ENCODE data around the gene AP4B1. TPM values are rescaled to one million over a fixed set of nuclear protein-coding genes. Genes with fewer than 3 reads are reported as not detected.
A peak's percentile ranks its signal among the peaks of the same experiment; 100 is the strongest.

AP4B1 gene
- total and polyA plus RNA-seq, 9 of the 15 experiments (the other 6 are each of a cell fraction or from before 2014, with no cell fraction given): 15.8 to 36.5 (median 24.6) TPM

DNA sequence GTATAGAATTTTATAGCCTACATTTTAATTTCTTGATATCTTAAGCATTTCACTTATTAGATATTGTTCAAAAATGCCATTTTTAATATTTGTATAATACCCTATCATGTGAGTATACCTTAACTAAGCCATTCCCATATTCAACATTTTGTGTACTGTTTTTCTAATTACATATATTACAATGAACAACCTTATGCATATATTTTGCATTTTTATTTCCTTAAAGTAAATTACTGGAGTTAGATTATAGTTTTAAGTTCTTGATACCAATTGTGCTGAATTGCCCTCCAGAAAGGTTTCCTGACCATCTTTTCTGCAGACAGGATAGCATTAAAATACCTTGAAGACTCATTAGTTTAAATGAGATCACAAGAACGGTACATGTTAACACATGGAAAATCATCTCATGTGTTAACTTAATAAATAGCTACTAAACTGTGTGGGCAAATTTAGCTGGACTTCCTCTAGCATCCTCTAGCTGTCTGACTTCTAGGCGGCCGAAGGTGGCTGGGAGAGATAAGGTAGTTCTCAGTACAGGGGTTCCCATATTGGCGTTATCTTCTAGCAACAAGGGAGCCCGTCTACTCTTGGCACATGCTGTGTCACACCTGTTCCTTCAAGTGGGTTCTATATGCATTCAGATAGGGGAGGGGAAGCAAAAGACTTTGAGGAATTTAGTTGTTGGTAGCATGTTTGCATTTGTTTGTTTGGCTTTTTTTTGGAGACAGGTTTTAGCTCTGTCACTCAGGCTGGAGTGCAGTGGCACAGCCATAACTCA, 9.5 kb upstream of the AP4B1 start (continued):
- TF ChIP-seq, protein P1, sequence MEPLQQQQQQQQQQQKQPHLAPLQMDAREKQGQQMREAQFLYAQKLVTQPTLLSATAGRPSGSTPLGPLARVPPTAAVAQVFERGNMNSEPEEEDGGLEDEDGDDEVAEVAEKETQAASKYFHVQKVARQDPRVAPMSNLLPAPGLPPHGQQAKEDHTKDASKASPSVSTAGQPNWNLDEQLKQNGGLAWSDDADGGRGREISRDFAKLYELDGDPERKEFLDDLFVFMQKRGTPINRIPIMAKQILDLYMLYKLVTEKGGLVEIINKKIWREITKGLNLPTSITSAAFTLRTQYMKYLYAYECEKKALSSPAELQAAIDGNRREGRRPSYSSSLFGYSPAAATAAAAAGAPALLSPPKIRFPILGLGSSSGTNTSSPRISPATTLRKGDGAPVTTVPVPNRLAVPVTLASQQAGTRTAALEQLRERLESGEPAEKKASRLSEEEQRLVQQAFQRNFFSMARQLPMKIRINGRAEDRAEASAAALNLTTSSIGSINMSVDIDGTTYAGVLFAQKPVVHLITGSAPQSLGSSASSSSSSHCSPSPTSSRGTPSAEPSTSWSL (CRISPR knock-in tag; IDR thresholded peaks at IDR 0.05; ENCODE audit: borderline replicate concordance): no peak
- TF ChIP-seq POLR2A (conservative IDR thresholded peaks at IDR 0.05): no peak
- TF ChIP-seq MEF2A (IDR thresholded peaks at IDR 0.05; ENCODE audit: control insufficient read depth, low read depth, low read length): no peak
- no peak for TF ChIP-seq ARHGAP35 (IDR thresholded peaks at IDR 0.05; ENCODE audit: partially characterized antibody)
- TF ChIP-seq, protein P2, sequence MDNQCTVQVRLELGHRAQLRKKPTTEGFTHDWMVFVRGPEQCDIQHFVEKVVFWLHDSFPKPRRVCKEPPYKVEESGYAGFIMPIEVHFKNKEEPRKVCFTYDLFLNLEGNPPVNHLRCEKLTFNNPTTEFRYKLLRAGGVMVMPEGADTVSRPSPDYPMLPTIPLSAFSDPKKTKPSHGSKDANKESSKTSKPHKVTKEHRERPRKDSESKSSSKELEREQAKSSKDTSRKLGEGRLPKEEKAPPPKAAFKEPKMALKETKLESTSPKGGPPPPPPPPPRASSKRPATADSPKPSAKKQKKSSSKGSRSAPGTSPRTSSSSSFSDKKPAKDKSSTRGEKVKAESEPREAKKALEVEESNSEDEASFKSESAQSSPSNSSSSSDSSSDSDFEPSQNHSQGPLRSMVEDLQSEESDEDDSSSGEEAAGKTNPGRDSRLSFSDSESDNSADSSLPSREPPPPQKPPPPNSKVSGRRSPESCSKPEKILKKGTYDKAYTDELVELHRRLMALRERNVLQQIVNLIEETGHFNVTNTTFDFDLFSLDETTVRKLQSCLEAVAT (IDR thresholded peaks at IDR 0.05): peak in 1 of 2 experiments; percentile 81; a peak in 1 of 4 replicates
- TF ChIP-seq NBN (IDR thresholded peaks at IDR 0.05; ENCODE audit: low read depth): peak; percentile 98
- peak in 1 of 2 experiments; percentile 93; a peak in 2 of 3 replicates for TF ChIP-seq CBX3 (IDR thresholded peaks at IDR 0.05; ENCODE audit: borderline replicate concordance in 1 of 2, low read length in 2 of 2)
- TF ChIP-seq, protein P3, sequence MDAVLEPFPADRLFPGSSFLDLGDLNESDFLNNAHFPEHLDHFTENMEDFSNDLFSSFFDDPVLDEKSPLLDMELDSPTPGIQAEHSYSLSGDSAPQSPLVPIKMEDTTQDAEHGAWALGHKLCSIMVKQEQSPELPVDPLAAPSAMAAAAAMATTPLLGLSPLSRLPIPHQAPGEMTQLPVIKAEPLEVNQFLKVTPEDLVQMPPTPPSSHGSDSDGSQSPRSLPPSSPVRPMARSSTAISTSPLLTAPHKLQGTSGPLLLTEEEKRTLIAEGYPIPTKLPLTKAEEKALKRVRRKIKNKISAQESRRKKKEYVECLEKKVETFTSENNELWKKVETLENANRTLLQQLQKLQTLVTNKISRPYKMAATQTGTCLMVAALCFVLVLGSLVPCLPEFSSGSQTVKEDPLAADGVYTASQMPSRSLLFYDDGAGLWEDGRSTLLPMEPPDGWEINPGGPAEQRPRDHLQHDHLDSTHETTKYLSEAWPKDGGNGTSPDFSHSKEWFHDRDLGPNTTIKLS (IDR thresholded peaks at IDR 0.05; ENCODE audit: borderline replicate concordance, low read depth): no peak
- TF ChIP-seq ILK (tag; IDR thresholded peaks at IDR 0.05; ENCODE audit: borderline replicate concordance, low read depth): no peak
- peak; percentile 100 for TF ChIP-seq ZEB2 (IDR thresholded peaks at IDR 0.05)
- no peak for TF ChIP-seq FIP1L1 (IDR thresholded peaks at IDR 0.05; ENCODE audit: low read depth, low read length, poor library complexity, severe bottlenecking)
- TF ChIP-seq, protein P4, sequence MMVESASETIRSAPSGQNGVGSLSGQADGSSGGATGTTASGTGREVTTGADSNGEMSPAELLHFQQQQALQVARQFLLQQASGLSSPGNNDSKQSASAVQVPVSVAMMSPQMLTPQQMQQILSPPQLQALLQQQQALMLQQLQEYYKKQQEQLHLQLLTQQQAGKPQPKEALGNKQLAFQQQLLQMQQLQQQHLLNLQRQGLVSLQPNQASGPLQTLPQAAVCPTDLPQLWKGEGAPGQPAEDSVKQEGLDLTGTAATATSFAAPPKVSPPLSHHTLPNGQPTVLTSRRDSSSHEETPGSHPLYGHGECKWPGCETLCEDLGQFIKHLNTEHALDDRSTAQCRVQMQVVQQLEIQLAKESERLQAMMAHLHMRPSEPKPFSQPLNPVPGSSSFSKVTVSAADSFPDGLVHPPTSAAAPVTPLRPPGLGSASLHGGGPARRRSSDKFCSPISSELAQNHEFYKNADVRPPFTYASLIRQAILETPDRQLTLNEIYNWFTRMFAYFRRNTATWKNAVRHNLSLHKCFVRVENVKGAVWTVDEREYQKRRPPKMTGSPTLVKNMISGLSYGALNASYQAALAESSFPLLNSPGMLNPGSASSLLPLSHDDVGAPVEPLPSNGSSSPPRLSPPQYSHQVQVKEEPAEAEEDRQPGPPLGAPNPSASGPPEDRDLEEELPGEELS (CRISPR knock-in tag; IDR thresholded peaks at IDR 0.05; ENCODE audit: borderline replicate concordance): no peak
- peak; percentile 48; the same call in 1 of the 2 replicates for TF ChIP-seq ZNF311 (CRISPR knock-in tag; IDR thresholded peaks at IDR 0.05)
- TF ChIP-seq SMARCE1 (IDR thresholded peaks at IDR 0.05): peak; percentile 99
- no peak for TF ChIP-seq NR2C2 (CRISPR knock-in tag; IDR thresholded peaks at IDR 0.05)
- TF ChIP-seq NR2C2 (tag; IDR thresholded peaks at IDR 0.05): no peak
- TF ChIP-seq POLR2AphosphoS2 (IDR thresholded peaks at IDR 0.05; ENCODE audit: low read length): no peak
- TF ChIP-seq HNRNPUL1 (IDR thresholded peaks at IDR 0.05; ENCODE audit: low read length): no peak
- peak; percentile 94 for TF ChIP-seq SMAD1 (IDR thresholded peaks at IDR 0.05; ENCODE audit: low read depth, low read length, partially characterized antibody)
- TF ChIP-seq, protein P5, sequence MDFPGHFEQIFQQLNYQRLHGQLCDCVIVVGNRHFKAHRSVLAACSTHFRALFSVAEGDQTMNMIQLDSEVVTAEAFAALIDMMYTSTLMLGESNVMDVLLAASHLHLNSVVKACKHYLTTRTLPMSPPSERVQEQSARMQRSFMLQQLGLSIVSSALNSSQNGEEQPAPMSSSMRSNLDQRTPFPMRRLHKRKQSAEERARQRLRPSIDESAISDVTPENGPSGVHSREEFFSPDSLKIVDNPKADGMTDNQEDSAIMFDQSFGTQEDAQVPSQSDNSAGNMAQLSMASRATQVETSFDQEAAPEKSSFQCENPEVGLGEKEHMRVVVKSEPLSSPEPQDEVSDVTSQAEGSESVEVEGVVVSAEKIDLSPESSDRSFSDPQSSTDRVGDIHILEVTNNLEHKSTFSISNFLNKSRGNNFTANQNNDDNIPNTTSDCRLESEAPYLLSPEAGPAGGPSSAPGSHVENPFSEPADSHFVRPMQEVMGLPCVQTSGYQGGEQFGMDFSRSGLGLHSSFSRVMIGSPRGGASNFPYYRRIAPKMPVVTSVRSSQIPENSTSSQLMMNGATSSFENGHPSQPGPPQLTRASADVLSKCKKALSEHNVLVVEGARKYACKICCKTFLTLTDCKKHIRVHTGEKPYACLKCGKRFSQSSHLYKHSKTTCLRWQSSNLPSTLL (IDR thresholded peaks at IDR 0.05): no peak

Data from K562 (cell line).